ENCODE results near the gene TPMT.

- TF ChIP-seq CTCF (IDR thresholded peaks at IDR 0.05), result no peak
- TF ChIP-seq RAD21 (conservative IDR thresholded peaks at IDR 0.05 in 1 of 2, IDR thresholded peaks at IDR 0.05 in 1 of 2), result no peak
- TF ChIP-seq POLR2A (IDR thresholded peaks at IDR 0.05; ENCODE audit: low read length), result no peak
- TF ChIP-seq REST (IDR thresholded peaks at IDR 0.05), result no peak
Measured at GRCh38 chr6:18126121-18126520, 28.8 kb downstream of the TPMT start.

Data from A549 (cell line).